NCI-H446 treated with DMSO at 0.1 percent for 48 hours (cell line): ENCODE measurements around the gene ARHGAP30.
"Not testable (repeated sequence)": the region's sequence is repeated elsewhere in the genome, so short reads cannot be mapped to it uniquely, and the experiment has no call there.

Experiments used
- DNase-seq: peaks from one replicate; lab custom pipeline; 2025; lab: John Stamatoyannopoulos, UW

Gene ARHGAP30, protein sequence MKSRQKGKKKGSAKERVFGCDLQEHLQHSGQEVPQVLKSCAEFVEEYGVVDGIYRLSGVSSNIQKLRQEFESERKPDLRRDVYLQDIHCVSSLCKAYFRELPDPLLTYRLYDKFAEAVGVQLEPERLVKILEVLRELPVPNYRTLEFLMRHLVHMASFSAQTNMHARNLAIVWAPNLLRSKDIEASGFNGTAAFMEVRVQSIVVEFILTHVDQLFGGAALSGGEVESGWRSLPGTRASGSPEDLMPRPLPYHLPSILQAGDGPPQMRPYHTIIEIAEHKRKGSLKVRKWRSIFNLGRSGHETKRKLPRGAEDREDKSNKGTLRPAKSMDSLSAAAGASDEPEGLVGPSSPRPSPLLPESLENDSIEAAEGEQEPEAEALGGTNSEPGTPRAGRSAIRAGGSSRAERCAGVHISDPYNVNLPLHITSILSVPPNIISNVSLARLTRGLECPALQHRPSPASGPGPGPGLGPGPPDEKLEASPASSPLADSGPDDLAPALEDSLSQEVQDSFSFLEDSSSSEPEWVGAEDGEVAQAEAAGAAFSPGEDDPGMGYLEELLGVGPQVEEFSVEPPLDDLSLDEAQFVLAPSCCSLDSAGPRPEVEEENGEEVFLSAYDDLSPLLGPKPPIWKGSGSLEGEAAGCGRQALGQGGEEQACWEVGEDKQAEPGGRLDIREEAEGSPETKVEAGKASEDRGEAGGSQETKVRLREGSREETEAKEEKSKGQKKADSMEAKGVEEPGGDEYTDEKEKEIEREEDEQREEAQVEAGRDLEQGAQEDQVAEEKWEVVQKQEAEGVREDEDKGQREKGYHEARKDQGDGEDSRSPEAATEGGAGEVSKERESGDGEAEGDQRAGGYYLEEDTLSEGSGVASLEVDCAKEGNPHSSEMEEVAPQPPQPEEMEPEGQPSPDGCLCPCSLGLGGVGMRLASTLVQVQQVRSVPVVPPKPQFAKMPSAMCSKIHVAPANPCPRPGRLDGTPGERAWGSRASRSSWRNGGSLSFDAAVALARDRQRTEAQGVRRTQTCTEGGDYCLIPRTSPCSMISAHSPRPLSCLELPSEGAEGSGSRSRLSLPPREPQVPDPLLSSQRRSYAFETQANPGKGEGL

DNA sequence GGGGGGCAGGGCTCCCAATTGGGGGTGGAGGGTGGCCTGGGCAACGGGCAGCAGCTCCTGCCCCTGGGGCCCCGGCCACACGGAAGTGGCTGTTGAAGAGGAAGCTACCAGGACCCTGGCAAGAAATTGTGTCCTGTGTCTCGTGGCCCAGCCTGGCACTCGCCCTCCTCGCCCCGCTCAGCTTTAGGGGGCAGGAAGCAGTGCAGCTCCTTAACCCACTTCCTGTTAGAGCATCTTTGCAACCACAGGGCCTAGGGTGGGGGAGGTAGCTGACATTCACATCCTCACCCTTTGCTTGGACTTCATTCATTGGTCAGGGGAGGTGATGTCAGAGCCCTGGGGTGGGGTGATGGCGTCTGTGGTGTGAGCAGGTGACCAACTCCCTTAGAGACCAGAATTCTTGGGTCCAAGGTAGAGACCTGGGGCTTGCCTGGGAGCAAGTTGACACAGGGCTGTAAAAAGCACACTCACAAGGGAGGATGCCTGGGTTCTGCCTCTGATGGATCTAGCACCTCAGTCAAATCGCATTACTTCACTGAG, at the start of gene ARHGAP30:
TSS of gene ARHGAP30 (minus strand) at position 161 of the 540 bp plus-strand sequence. CDS start 267 bp downstream, outside the sequence.
- no peak for DNase-seq

DNA sequence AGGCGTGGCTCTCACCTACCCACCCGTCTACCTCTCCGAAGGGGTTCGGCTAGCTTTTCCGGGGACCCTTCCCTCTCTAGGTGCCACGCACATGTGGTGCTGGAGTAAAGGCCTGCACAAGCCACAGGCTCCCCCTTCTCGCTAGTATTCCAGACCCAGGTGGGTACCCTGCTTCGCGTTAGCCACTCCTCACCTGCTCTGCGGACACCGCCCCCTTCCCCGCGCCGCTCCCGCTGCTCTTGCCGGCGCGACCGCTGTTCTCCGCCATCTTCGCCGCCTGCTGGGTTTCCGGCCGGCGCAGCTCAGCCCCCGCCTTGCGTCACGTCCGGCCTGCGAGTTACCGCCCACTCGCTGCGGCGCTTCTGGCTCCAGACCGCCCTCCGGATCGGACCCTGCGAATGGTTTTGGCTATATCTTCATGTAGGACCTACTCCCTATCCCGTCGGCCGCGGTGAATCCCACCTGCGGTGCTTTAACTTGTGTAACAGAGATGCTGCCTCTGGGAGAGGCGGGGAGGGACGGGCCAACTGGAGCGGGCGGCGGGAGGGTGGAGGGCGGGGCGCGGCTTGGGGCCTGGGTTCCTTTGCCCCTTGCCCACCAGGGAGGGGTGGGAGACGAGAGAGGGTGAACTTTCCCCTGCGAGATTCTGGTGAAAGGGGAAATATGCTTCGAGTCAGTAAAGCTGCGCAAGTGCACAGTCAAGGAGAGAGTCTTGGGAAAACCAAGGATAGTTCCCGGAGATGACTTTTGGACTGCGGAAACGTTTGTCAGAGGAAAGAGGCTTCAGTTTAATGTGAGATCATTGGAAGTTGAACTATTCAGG, 48.3 kb upstream of the ARHGAP30 start, which contains the start of the genes NIT1 and PFDN2:
TSS of gene NIT1 (plus strand) at position 347 of the 823 bp plus-strand sequence. CDS start at position 419, 72 bp downstream.
TSS of gene PFDN2 (minus strand) at position 279 of the 823 bp plus-strand sequence. CDS start at position 268, 11 bp downstream.
- DNase-seq, result peak; percentile 61

DNA sequence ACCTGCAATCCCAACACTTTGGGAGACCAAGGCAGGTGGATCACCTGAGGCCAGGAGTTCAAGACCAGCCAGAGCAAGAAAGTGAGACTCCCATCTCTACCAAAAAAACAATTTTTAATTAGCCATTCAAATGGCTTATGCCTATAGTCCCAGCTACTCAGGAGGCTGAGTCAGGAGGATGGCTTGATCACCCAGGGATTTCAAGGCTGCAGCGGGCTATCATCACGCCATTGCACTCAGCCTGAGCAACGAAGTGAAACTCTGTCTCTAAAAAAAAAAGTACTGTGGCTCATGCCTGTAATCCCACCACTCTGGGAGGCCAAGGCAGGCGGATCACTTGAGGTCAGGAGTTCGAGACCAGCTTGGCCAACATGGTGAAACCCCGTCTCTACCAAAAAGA, 46.3 kb upstream of the ARHGAP30 start:
- not testable (repeated sequence) for DNase-seq

DNA sequence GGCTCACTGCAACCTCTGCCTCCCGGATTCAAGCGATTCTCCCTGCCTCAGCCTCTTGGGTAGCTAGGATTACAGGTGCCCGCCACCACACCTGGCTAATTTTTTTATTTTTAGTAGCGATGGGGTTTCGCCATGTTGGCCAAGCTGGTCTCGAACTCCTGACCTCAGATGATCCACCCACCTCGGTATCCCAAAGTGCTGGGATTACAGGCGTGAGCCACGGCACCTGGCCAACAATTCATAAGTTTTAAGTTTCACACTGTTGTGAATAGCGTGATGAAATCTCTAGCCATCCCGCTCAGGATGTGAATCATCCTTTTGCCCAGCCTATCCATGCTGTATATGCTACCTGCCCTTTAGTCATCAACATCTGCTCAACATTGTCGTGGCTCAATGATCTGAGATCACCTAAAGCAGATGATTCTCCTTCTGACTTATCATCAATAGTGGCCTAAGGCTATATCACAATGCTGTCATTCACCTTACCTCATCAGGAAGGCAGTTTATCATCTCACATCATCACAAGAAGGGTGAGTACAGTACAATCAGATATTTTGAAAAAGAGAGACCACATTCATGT, 45.5 kb upstream of the ARHGAP30 start:
- DNase-seq, result no peak

DNA sequence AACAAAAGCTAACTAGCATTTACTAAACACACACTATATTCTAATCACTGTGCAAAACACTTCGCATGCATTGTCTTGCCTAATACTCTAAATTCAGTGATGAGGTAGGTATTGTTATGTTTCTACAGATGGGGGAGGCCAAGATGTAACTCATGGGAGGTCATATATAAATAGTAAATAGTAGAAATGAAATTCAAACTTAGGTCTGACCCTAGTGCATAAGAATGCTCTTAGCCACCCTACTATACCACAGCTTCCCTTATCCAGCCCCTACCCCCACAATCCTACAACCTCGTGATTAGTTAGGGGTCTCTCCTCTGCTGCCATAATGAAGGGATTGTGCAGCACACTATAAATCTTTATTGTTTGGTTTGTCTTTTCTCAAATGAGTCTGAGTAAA, 44.9 kb upstream of the ARHGAP30 start:
- no peak for DNase-seq

DNA sequence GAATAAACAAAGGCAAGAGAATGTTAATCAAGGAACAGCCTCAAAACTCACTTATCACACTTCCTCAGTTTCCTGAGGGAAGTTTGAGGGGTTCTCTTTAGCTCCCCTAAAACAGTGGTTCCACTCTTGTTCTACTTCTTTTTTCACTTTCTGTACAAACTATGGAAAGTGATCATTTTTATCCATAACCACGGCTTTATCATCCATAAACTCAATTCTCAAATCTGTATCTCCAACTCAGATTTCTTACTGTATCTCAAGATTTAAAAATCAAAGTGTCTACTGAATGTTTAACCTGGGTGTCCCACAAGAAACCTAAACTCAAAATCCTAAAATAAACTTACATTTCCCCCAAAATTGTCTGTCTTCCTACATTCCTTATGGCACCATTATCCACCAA, 44.2 kb upstream of the ARHGAP30 start:
- no peak for DNase-seq

DNA sequence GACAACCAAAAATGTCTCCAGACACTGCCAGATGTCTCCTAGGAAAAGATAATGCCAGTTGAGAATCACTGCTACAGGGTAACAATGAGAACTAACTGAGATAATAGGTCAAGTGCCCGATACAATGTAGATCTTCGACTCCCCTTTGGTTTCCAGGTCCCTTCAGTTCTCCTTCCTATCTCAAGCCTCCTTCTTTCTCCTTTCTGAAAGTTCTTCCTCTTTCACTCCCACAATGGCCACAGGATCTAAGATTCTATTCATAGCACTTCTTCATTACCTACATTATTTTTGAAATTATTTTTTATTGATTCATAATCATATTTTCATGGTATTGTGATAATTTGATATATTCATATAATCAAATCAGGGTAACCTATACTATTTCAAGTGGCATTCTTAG, 41.8 kb upstream of the ARHGAP30 start:
- DNase-seq, result no peak

DNA sequence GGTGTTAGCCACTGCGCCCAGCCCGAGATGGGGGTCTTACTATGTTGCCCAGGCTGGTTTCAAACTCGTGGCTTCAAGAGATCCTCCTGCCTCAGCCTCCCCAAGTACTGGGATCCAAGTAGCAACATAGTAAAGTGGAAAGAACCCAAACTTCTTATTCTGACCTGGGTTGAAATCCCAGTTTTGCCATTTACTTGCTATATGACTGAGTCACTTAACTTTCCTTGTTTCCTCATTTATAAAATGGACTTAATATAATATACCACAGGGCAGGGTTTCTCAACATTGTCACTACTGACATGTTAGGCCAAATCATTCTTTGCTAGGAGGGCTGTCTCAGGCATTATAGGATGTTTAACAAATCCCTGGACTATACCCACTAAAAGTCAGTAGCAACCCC, 41.4 kb upstream of the ARHGAP30 start:
- DNase-seq, result no peak

DNA sequence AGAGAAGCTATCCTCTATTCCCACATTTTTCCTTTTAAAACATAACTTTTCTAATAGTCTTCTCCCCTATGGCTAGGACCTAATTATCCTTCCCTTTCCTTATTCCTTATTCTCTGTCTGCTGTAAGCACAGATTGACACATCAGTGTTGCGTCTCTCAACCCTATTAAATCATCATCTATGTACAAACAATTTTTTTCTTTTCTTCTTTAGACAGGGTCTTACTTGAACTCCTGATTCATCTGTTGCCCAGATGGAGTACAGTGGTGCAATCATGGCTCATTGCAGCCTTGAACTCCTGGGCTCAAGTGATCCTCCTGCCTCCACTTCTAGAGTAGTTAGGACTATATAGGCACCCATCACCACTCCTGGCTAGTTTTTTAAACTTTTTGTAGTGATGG, 36.7 kb upstream of the ARHGAP30 start:
- no peak for DNase-seq

DNA sequence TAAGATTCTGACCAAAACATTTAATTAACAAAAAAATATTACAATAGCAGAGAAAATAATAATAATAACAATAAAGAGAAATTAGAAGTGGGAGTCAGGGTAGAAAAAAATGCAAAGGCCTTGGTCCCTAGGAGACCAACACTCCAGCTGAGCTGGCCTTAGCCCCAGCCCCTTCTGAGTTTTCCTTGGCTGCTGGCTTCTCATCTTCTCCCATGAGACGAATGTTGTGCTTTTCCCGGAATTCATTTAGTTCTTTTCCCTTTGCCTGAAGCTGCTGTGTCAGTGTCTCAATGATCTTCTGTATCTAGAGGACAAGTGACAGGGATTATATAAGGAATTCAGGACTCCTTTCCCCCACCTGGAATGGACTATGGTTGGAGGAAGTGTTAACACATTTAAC, 30.9 kb upstream of the ARHGAP30 start:
- DNase-seq, result no peak

DNA sequence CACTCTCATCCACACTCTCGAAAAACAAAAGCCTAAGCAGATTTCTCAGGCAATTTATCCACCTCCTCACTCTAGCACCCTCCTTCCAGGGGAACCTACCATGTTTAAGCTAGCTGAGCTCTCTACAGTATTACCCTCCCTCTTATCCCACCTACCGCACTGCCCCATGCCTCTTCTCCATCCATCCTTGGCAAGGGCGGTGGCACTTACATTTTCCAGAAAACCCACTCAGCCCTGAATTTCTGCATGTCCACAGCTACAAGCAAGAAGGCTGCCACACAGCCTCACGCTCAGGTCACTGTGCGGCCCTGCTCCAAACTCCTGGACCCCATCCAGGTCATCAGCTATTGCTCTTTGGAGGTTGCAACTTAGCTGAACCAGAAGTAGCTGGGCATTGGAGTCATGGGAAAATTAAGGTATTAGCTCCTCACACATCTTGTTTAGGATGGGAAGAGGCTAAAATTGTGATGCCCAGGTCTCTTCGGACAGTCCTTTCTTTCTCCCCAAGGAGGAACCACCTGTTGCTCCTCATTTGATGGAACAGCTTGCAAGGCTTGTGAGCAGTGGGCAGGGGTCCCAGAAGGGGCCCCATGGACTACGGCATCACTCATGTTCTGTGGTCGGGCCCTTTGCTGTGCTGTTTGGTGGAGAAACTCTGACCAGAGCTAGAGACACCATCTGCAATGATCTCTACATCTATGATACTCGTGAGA, 29.6 kb upstream of the ARHGAP30 start:
- no peak for DNase-seq

DNA sequence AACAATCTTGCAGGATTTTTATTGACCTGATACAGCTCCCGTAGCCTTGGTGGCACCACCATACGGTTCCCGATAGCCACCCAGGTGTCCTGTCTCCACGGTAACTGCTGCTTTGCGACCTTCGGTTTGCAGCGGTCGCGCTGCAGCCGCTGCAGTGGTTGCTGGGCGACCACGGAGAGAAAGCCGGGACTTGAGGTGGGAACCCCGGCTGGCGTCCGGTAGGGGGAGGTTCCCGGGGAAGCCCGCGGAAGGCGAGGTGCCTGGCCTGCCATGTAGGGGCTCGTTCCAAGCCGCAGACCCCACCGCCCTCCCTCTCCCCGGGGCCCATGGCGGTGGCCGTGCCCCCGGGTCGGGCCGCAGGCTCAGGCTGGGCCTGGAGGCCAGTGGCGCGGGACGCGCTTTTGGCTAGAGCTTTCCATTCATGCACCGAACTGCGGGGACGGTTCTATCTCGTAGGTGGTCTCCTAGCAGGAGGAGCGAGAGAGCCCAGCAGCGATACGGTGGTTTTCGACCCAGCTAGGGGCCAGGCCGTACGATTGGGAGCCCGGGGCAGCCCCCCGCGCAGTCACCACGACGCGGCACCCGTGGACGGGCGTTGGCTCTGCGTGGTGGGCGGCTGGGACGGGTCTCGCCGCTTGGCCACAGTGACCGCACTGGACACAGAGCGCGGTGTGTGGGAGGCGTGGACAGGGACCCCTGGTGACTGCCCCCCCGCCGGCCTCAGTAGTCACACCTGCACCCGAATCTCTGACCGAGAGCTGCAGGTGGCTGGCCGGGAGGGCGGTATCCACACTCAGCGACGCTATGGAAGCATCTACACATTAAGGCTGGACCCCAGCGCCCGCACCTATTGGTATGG, 28.7 kb upstream of the ARHGAP30 start, which contains the start of gene KLHDC9:
TSS of gene KLHDC9 (plus strand) at position 152 of the 859 bp plus-strand sequence. CDS start at position 327, 175 bp downstream.
- DNase-seq, result no peak

DNA sequence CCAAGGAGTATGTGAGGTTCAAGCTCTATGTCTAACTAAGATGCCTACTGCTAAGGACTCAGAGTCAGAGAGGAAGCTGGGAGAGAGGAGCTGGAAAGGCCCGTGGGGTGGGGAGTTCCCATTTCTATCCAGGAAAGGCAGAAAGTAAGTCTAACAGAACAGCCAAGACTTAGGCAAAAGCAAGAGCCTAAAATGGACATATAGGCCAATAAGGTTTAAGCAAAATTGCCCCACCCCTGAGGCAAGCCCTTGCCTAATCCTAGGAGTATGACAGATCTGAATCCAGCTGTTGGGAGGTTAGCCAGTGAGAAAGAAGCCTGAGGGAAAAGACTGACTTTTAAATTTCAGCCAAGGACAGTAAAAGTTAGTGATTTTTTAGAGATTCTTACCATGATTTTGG, 26.8 kb upstream of the ARHGAP30 start:
- DNase-seq, result no peak

DNA sequence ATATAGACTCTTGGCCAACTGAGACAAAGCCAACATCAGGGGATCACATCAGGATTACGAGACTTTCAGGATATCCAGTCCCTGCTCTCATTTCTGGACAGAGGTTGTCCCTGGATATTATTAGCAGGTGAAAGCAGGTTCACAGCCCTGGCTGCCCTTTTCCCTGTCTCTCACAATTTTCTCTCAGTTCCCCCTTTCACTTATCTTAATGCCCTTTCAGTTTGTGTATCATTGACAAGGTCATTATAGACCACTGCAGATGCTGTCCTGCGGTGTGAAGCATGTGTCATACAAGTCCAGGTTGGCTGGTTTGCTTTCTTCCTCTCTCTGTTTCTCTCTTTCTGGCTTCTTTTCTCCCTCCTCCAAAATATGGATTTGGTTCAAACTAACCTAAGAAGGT, 26.3 kb upstream of the ARHGAP30 start:
- no peak for DNase-seq

DNA sequence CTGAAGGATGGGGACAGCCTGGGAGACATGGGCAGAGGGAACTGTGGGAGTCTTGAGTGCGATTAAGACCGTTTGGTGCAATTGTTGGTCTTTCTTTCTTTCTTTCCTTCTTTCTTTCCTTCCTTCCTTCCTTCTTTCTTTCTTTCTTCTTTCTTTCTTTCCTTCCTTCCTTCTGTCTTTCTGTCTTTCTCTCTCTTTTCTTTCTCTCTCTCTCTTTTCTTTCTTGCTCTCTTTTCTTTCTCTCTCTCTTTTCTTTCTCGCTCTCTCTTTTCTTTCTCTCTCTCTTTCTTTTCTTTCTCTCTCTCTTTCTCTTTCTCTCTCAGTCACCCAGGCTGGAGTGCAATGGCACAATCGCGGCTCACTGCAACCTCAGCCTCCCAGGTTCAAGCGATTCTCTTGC, 25.5 kb upstream of the ARHGAP30 start:
- DNase-seq, result no peak

DNA sequence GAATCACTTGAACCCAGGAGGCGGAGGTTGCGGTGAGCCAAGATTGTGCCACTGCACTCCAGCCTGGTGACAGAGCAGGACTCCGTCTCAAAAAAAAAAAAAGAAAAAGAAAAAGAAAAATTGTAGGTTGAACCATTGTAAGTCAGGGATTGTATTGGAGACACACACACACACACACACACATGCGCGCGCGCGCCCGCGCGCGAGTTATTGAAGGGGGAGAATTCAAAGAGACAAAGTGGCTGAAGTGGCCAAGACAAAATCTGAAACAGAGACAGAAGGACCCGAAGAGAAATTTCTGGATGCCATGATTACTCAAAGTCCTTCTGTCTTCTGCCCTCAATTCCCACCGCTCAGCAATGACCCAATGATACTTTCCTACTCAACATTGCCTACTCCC, 24.8 kb upstream of the ARHGAP30 start:
- DNase-seq, result no peak

DNA sequence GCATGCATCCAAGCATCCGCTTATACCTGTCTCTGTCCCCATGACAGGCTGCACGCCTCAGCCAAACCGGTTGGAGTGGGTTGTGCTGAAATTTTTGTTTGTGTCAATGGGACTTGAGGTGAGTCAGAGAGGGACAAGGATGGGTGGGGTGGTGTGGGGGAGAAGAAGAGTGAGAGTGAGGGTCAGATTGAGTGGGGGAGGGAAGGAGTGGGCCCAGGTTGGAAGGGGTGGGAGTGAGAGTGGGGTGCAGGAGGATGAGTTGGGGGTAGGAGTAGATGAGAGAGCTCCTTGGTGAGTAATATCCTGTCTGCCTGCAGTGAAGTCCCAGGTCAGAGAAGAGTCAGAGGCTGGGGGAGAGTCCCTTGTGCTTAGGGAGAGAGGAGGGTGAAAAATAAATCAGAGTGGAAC, 22.9 kb upstream of the ARHGAP30 start:
- DNase-seq, result no peak

DNA sequence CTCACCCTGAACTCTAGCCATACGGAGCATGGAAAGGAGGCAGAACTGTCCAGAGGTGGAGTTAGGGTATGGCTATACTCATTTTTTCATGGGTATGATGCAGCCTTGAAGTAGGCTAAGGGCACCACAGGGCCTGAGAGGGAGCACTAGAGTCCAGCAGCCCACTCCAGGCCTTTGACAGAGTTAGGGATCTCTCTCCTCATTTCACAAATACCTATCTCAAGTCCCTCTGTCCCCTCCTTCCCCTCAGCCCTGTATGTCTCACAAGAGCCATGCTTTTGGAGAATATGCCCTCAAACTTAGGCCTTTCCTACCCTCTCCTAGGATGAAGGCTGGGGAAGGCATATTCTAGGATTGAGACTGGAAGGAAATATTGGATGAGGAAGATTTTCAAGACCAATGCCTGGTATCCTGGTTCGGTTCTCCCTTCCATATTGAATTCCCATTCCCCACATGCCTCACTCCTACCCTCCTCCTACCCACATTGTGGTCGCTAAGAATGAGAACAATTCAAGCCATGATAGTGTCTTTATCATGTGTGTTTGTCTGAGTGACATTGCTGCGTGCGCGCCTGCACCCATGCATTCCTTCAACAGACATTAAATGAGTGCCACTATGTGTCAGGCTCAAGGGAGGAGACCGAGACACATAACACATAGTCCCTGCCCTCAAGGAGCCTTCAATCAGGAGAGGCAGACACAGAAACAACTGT, 22.3 kb upstream of the ARHGAP30 start:
- no peak for DNase-seq
